NCI-H1092 (cell line): ENCODE measurements around the gene OR11H12.
"Not testable (repeated sequence)": the region's sequence is repeated elsewhere in the genome, so short reads cannot be mapped to it uniquely, and the experiment has no call there.

Source experiments
- DNase-seq: peaks from one replicate; lab custom pipeline; 2025; lab: John Stamatoyannopoulos, UW

Gene OR11H12, protein sequence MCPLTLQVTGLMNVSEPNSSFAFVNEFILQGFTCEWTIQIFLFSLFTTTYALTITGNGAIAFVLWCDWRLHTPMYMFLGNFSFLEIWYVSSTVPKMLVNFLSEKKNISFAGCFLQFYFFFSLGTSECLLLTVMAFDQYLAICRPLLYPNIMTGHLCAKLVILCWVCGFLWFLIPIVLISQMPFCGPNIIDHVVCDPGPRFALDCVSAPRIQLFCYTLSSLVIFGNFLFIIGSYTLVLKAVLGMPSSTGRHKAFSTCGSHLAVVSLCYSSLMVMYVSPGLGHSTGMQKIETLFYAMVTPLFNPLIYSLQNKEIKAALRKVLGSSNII

DNA sequence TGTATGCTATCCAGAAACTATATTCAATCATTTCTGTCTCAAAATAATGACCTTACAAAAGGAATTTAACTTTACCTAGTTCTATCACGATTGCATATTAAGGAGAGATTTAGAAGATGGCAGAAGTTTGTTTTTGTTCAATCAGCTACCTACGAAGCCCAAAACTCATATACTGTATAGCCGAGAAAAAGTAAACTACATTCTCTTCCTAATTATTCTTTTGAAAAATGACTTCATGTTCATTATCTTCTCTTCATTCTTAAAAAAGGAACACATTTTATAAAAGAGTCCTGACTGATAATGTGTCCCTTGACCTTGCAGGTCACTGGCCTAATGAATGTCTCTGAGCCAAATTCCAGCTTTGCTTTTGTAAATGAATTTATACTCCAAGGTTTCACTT is at the start of gene OR11H12:
TSS of gene OR11H12 (plus strand) at position 301 of the 400 bp plus-strand sequence. CDS start at position 301, 0 bp downstream.
- DNase-seq, result not testable (repeated sequence)

DNA sequence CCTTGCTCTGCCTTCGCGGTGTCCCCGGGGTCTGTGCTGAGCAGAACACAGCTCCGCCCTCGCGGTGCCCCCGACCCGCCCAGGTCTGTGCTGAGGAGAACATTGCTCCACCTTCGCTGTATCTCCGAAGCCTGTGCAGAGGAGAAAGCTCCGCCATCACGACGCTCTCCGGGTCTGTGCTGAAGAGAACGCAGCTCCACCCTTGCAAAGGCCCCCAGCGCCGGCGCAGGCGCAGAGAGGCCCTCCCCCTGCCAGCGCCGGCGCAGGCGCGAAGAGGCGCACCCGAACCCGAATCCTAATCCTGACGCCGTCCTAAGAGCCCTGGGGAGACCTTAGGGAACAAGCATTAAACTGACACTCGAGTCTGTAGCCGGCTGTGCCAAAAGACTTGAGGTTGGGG is 18.0 kb upstream of the OR11H12 start:
- DNase-seq, result not testable (repeated sequence)

DNA sequence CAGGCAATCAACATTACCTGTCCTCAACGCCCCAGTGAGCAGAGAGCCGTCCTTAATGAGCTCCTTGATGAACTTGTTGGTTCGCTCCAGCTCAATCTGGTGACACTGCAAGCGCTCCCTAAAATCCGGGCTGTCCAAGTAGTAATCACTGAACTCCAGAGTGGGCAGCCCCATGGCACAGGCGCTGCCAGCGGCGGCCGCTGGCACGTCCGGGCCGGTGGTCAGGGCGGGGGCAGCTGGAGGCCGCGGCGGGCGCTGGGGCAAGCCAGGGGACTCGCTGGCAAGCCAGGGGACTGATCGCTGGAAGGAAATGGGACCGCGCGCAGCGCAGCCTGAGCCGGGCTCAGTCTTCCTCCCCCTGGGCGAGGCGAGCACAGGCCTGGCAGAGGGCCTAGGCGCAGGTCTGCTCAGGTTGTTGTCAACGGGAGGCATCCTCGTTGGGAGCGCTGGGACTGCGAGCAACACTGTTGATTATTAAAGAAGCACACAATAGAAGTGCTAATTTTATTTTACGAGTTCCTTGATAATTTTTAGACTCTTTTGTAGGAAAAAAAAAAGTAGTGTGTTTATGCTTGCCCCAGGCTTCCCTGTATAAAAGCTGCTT is 25.8 kb downstream of the OR11H12 start:
- not testable (repeated sequence) for DNase-seq

DNA sequence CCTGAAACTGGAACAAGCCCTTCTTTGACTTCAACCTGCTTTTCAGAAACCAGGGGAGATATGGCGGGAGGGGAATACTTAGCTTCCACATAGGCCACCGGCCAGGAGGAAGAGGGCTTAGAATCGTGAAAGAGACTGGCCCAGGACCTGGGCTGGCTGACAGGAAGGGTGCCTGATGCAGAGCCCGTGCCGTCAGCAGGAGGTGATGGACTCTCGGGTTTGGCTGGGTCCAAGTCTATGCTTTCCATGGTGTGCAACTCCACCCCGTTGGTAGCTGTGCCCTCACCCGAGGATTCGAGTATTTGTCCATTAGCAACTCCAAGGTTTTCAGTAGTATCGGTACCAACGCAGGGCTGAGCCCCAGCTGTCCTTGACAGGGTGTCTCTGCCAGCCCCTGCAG is 35.1 kb downstream of the OR11H12 start:
- not testable (repeated sequence) for DNase-seq

DNA sequence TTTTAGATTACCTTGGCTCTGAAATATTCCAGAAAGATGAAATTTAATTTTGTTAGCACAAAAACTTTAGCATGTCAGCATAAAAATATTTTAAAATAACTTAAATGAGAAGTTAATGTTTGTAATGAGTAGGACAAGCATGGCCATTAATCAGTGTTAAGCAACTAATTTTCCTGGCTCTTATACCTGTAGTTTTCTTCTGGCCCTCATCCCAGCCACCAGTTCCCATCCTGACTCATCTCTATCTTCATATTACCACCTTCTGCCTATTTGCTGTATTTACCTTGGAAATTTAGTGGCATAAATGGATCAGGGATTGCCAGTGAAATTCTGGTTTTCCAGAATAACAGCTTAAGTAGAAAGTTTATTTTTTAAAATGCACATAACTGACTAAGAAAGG is 37.1 kb downstream of the OR11H12 start:
- not testable (repeated sequence) for DNase-seq

DNA sequence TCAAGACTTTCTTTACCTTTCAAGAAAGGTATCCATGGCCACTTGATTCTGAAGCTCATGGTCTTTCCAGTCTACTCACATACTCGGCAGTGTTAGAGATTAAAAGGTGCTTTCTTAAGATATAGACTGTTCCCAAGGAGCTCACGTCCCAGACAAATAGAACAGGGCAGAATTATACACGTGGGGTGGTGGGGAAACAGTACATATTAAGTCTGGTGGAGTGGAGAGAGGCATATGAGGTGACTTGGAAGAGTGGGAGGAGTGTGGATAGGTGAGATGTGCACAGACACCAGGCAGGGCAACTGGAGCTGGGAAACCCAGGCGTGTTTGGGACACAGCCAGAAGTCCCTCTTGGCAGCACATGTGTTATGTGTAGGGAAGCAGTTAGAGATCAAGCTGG is 37.9 kb downstream of the OR11H12 start:
- DNase-seq, result not testable (repeated sequence)

DNA sequence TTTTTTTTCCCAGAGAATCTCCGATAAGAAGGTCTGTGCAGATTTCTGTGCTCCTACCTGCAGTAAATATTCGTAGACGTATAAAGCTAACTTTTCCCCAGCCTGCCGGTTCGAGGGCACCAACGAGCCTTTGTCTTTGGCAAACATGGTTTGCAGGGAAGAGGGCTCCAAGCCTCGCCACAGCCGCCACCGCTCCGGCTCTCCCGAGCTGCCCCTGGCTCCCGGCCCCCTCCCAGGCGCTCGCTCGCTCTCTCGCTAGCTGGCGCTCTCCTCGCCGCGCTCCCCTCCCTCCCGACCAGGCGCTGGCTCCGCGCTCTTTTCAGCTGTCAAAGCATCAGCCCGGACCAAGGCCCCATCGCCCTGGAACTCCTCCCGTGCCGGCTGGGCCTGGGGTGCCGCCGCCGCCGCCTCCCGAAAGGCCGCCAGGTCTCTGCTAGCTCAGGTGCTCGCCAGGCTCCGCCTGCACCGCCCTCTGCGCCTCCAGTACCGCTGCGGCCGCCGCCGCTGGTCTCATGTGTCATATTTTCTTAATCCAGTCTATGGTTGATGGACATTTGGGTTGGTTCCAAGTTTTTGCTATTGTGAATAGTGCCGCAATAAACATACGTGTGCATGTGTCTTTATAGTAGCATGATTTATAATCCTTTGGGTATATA is 45.3 kb downstream of the OR11H12 start:
- not testable (repeated sequence) for DNase-seq
